HepG2 (cell line): ENCODE data around the gene L3MBTL1. TPM values are rescaled to one million over a fixed set of nuclear protein-coding genes. Genes with fewer than 3 reads are reported as not detected.

Experiments
- ESRRA ChIP-seq: sonication (generic); formaldehyde crosslinking; IDR thresholded peaks from 2 replicates; pipeline ENCODE4 v1.5.1; 2020; ENCODE audit warnings: mild to moderate bottlenecking, low read depth, missing genetic modification reagents
- GMEB1 ChIP-seq: sonication (generic); formaldehyde crosslinking; IDR thresholded peaks from 2 replicates; pipeline ENCODE4 v1.5.1; 2020; ENCODE audit warnings: missing genetic modification reagents, mild to moderate bottlenecking, borderline replicate concordance
- NFYB ChIP-seq: sonication (generic); formaldehyde crosslinking; IDR thresholded peaks from 2 replicates; pipeline ENCODE4 v1.4.0; 2020; ENCODE audit warnings: missing genetic modification reagents
- SNAI1 ChIP-seq: sonication (generic); formaldehyde crosslinking; IDR thresholded peaks from 2 replicates; pipeline ENCODE4 v1.5.0; 2020; ENCODE audit warnings: mild to moderate bottlenecking, missing genetic modification reagents, borderline replicate concordance
- ZBTB26 ChIP-seq: IDR thresholded peaks from 2 replicates; pipeline ENCODE4 v1.6.1; 2016; ENCODE audit warnings: missing compliant biosample characterization, missing genetic modification reagents, borderline replicate concordance
- ZBTB44 ChIP-seq: sonication (generic); formaldehyde crosslinking; IDR thresholded peaks from 2 replicates; pipeline ENCODE4 v1.4.0; 2020; ENCODE audit warnings: missing genetic modification reagents
- ZNF18 ChIP-seq: sonication (generic); formaldehyde crosslinking; IDR thresholded peaks from 2 replicates; pipeline ENCODE4 v1.8.0; 2022; ENCODE audit warnings: mild to moderate bottlenecking, missing genetic modification reagents; ENCODE audit not compliant: insufficient replicate concordance
- ZNF263 ChIP-seq: sonication (generic); formaldehyde crosslinking; IDR thresholded peaks from 2 replicates; pipeline ENCODE4 v1.4.0; 2020; ENCODE audit warnings: missing genetic modification reagents
- ZNF280D ChIP-seq: sonication (generic); formaldehyde crosslinking; IDR thresholded peaks from 2 replicates; pipeline ENCODE4 v1.5.1; 2020; ENCODE audit warnings: mild to moderate bottlenecking, missing genetic modification reagents
- ZNF564 ChIP-seq: sonication (generic); formaldehyde crosslinking; IDR thresholded peaks from 2 replicates; pipeline ENCODE4 v1.8.1; 2023; ENCODE audit warnings: mild to moderate bottlenecking, missing genetic modification reagents
- ZNF569 ChIP-seq: sonication (generic); formaldehyde crosslinking; IDR thresholded peaks from 2 replicates; pipeline ENCODE4 v1.5.0; 2020; ENCODE audit warnings: mild to moderate bottlenecking, missing genetic modification reagents, moderate library complexity, borderline replicate concordance
- ZNF850 ChIP-seq: sonication (generic); formaldehyde crosslinking; conservative IDR thresholded peaks from 2 replicates; pipeline ENCODE4 v1.9.0; 2021; ENCODE audit warnings: mild to moderate bottlenecking, missing genetic modification reagents
- polyA plus RNA-seq, 8 experiments: library from polyadenylated mRNA; depleted of rRNA in 3 of 8; stranded (reverse) in 7 of 8; unstranded in 1 of 8; fragments of >200 nt; fragmentation: Illumina TruSeq in 4 of 8; extraction: Trizol in 4 of 8; gene quantifications; 2 replicates each; pipeline versions ENCODE4 v1.2.1 to v1.2.3, GENCODE V29; 2011 to 2016; ENCODE audit warnings: low read depth in 4 of 8, missing spikeins in 1 of 8, mixed read lengths in 1 of 8; ENCODE audit not compliant: insufficient read depth in 1 of 8
- total RNA-seq, 5 experiments: library from RNA; depleted of rRNA; stranded (reverse); fragments of >200 nt; fragmentation: Illumina TruSeq; extraction: Trizol; gene quantifications; 2 replicates each; pipeline ENCODE4 v1.2.3, GENCODE V29; 2016; ENCODE audit warnings: low read depth in 1 of 5

Gene L3MBTL1
- total and polyA plus RNA-seq, 2 of the 13 experiments (the other 11 are each of a cell fraction or from before 2014, with no cell fraction given): 9.0 to 17.8 TPM

- TF ChIP-seq ZBTB44 (CRISPR knock-in tag) (no peak), ZNF280D (CRISPR knock-in tag) (peak; percentile 80), ZNF850 (CRISPR knock-in tag) (no peak), ZNF564 (CRISPR knock-in tag) (0 out of 2 replicates have a peak, but pooled peaks have one; percentile 25), ESRRA (CRISPR knock-in tag) (no peak), ZNF18 (CRISPR knock-in tag) (peak; percentile 48), ZBTB26 (CRISPR knock-in tag) (no peak; the same call in none of the 2 replicates), SNAI1 (CRISPR knock-in tag) (0 out of 2 replicates have a peak, but pooled peaks have one; percentile 84), ZNF263 (CRISPR knock-in tag) (peak; percentile 50; the same call in 1 of the 2 replicates), NFYB (CRISPR knock-in tag) (peak; percentile 54), GMEB1 (CRISPR knock-in tag) (peak; percentile 100), ZNF569 (CRISPR knock-in tag) (0 out of 2 replicates have a peak, but pooled peaks have one; percentile 44)
These were observed 83.2 kb downstream of the L3MBTL1 start, which contains the start of gene IFT52 (continued) for GRCh38 chr20:43590392-43591303.
